LNCAP (cell line): ENCODE measurements around the gene RESP18.

Source experiments
- CTCF ChIP-seq: fragments of 450-650 bp; IDR thresholded peaks from 2 replicates; pipeline ENCODE4 v1.5.1; 2017; ENCODE audit warnings: mild to moderate bottlenecking

RESP18 gene

GRCh38 chr2:219350215-219350614, 17.7 kb upstream of the RESP18 start:
- TF ChIP-seq CTCF = no peak

- TF ChIP-seq CTCF = no peak
Measured at GRCh38 chr2:219344751-219345430, 12.3 kb upstream of the RESP18 start.

GRCh38 chr2:219335373-219335786, 2.8 kb upstream of the RESP18 start:
- no peak for TF ChIP-seq CTCF

- no peak for TF ChIP-seq CTCF
Measured at GRCh38 chr2:219334076-219334475, 1.5 kb upstream of the RESP18 start.

GRCh38 chr2:219331560-219332213, 857 bp downstream of the RESP18 start:
- TF ChIP-seq CTCF = no peak

GRCh38 chr2:219327719-219328118, 4.8 kb downstream of the RESP18 start:
- no peak for TF ChIP-seq CTCF

- no peak for TF ChIP-seq CTCF
Measured at GRCh38 chr2:219325657-219326315, 6.8 kb downstream of the RESP18 start.
